ENCODE measurements around the gene FRMD4B. TPM values are rescaled to one million over a fixed set of nuclear protein-coding genes. Genes with fewer than 3 reads are reported as not detected.

Gene FRMD4B
- total and polyA plus RNA-seq, 2 experiments from 2014 or later, result 6.4 to 12.8 TPM

GRCh38 chr3:69359916-69360315 lies 26.0 kb downstream of the FRMD4B start:
- Histone ChIP-seq H3K4me2 (no peak overlapping the region), H3K36me3 (ENCODE audit: insufficient read depth) (no peaks in the 10 kb centered on the region), H4K20me1 (replicated peaks; ENCODE audit: insufficient read depth) (no peaks in the 10 kb centered on the region), H3K4me1 (ENCODE audit: insufficient read depth) (no peaks in the 10 kb centered on the region), H3K4me3 (no peak overlapping the region), H3K27ac (ENCODE audit: low read depth) (no peak overlapping the region), H3F3A (replicated peaks; ENCODE audit: low read depth) (no peaks in the 10 kb centered on the region), H3K27me3 (ENCODE audit: insufficient read depth) (no peaks in the 10 kb centered on the region), H2AFZ (no peak overlapping the region), H3K79me2 (replicated peaks; ENCODE audit: insufficient read depth) (no peaks in the 10 kb centered on the region), H3K9me2 (ENCODE audit: insufficient read depth) (no peaks in the 10 kb centered on the region)
- no peak for DNase-seq (ENCODE audit: low spot score)
- Mint-ChIP-seq H3K4me3 (no peak overlapping the region), H3K27ac (no peak overlapping the region), H3K36me3 (ENCODE audit: low read depth) (no peaks in the 10 kb centered on the region), H3K27me3 (ENCODE audit: insufficient read depth, low read depth, poor library complexity) (no peaks in the 10 kb centered on the region), H3K9me3 (peaks cover 10% of the 10 kb centered on the region; the same call in 2 of the 3 replicates), H3K4me1 (peaks cover 3% of the 10 kb centered on the region; the same call in 1 of the 3 replicates)
- no peak for ATAC-seq
- no peak for TF ChIP-seq STAT1 (IDR thresholded peaks at IDR 0.05; ENCODE audit: unreplicated experiment)
- no peak for TF ChIP-seq NANOG (IDR thresholded peaks at IDR 0.05; ENCODE audit: borderline replicate concordance)
- no peak for TF ChIP-seq CREB1 (CRISPR knock-in tag; IDR thresholded peaks at IDR 0.05; ENCODE audit: low read depth)
- no peak for TF ChIP-seq ETS1 (IDR thresholded peaks at IDR 0.05)
- TF ChIP-seq ZNF331 (CRISPR knock-in tag; IDR thresholded peaks at IDR 0.05; ENCODE audit: low read depth), result no peak
- no peak for TF ChIP-seq EZH2 (IDR thresholded peaks at IDR 0.05; ENCODE audit: low read depth, unreplicated experiment)
- no peak for TF ChIP-seq JUNB (IDR thresholded peaks at IDR 0.05; ENCODE audit: unreplicated experiment)
- TF ChIP-seq CTCF (conservative IDR thresholded peaks at IDR 0.05; ENCODE audit: low read depth in 2 of 2), result no peak
- no peak for TF ChIP-seq POLR2AphosphoS5 (IDR thresholded peaks at IDR 0.05; ENCODE audit: low read depth)
- TF ChIP-seq ZNF462 (CRISPR knock-in tag; IDR thresholded peaks at IDR 0.05), result no peak
- no peak for TF ChIP-seq ZNF114 (CRISPR knock-in tag; IDR thresholded peaks at IDR 0.05)
- no peak for TF ChIP-seq REST (IDR thresholded peaks at IDR 0.05; ENCODE audit: unreplicated experiment)
- no peak for TF ChIP-seq EZH2phosphoT487 (IDR thresholded peaks at IDR 0.05; ENCODE audit: unreplicated experiment)
